ENCODE data around the gene ZNF222.

Gene ZNF222

DNA sequence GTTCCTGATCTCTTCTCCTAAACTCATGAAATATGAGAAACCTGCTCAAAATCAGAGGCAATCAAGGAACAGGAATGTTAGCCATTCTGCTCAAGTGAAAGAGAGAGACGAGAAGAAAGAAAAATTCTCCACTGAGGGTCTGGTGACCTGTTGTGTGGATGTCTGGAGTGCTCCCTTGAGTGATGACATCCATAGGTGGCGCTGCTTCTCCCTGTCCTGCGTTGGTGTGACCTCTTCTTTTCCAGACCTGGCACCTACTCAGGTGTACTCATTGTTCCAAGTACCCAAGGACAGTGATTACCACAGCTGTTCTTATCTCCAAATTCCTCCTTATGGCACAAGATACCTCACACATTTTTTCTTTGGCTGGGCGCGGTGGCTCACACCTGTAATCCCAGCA, 30.7 kb downstream of the ZNF222 start:
- DNase-seq = no peak

DNA sequence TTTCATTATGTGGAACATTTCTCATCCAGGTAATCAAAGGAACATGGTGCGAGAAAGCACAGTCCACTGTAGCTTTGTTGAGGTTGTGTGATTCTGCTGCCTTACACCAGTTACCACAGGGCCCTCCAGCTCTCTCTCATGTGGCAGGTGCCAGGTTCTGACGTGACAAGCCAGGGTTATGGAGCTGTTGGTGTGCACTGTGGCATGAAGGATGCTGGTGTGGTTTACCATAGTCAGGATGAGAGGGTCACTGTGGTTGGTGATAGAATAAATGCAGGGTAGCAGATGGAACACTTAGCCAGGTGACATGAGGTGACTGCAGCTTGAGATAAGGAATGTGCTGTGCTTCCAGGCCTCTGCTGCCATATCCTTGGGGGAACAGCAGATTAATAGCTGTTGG, 34.0 kb downstream of the ZNF222 start:
- no peak for DNase-seq

DNA sequence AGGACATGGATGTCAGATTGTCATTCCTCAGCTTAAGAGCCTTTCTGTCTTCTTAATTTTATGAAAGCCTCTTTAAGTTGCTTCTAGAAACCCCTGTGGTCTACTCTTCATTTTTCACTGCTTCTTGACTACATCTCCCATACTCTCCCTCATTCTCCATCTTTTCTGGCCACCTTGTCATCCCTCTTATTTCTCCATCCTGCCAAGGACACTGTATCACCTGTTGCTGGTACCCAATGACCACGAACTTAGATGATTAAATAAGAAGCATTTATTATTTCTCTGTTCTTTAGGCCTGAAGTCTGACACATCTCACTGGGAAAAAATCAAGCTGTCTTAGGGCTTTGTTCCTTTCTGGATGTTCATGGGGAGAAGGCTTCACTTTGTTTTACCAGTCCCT, 35.9 kb downstream of the ZNF222 start:
- no peak for DNase-seq

DNA sequence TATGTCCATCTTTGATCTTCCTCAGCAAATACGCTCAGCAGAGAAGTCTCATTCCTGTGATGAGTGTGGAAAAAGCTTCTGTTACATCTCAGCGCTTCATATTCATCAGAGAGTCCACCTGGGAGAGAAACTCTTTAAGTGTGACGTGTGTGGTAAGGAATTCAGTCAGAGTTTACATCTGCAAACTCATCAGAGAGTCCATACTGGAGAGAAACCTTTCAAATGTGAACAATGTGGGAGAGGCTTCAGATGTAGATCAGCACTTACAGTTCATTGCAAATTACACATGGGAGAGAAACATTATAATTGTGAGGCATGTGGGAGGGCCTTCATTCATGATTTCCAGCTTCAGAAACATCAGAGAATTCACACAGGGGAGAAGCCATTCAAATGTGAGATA, 41.1 kb downstream of the ZNF222 start:
- no peak for DNase-seq

DNA sequence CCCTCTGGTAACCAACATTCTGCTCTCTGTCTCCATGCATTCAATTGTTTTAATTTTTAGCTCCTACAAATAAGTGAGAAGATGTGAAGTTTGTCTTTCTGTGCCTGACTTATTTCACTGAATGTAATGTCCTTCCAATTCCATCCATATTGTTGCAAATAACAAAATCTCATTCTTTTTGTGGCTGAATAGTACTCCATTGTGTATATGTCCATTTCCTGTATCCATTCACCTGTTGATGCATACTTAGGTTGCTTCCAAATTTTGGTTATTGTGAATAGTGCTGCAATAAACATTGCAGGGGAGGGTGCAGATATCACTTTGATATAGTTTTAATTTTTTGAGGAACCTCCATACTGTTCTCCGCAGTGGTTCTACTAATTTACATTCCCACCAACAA, 44.2 kb downstream of the ZNF222 start:
- DNase-seq = no peak

DNA sequence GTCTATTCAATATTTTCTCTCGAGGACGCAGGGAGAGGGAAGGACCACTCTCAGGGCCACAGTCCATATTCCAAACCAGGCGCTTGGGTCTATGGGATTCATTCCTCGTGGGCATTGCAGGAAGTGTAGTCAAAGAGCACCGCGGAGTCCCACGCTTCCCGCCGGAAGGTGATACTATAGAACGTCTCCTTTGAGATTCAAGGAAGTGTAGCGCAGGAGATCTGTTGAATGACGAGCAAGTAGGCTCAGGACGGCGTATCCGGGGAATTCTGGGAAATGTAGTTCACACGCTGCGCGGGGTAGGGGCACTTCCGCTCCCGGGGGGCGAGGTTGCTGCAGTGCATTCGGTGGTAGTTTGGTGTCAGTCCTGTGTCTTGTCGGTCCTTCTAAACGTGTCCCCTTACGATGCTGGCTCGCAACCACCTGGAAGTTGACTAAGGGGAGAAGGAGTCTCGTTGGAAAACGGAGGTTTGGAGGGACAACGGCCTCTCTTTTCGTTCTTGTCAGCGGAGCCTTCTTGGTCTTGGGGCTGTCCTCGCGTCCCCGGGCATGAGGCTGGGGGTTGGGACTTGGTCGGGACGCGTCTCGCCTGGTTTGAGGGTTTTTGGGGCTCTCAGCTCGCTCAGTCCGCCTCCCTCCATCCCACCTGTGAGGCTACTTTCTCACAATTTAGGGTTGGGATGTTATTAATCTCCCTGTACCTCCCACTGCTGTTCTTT, 46.8 kb downstream of the ZNF222 start, which contains the start of gene ZNF284:
TSS of gene ZNF284 (plus strand) at position 336 of the 719 bp plus-strand sequence. CDS start 4,231 bp downstream, outside the sequence.
- DNase-seq = peak; percentile 90 to 91

DNA sequence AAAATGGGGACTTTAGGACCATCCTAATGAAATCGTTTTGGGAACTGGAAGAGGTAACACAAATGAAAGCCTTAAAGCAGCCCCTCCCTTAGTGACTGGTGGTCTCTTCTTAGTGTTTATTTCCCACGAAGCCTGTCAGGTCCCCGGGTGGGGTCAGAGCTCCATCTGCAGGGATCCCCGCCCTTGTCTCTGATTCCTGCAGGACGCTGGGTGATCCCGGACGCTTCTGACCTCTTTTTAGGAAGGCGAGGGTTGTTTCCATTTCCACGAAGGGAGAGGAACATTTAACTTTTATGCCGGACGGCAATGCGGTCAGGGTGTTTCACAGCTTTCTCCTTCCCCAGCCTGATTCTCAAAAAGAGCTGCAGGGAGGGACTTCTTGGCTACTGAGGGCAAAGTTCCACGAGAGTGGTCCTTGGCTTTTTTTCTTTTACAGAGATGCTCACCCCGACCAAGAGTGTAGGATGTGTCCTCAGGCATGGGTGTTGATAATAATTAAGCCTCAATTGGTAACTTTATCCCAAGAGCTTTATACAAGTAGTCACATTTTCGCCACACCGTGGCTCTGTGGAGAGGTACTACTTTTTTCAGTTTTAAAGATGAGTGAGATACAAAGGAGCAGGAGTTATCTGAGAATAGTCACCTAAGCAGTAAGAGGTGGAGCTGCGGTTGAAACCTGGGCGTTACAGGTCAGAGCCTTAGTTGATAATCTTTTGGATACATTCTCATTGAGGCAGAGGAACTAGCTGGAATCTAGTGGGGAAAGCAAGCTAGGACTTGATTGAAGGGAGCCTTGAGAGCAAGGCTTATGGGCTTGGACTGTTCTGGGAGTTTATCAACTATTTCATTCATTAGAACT, 47.6 kb downstream of the ZNF222 start:
- peak in 1 of 2 experiments; percentile 16 for DNase-seq

DNA sequence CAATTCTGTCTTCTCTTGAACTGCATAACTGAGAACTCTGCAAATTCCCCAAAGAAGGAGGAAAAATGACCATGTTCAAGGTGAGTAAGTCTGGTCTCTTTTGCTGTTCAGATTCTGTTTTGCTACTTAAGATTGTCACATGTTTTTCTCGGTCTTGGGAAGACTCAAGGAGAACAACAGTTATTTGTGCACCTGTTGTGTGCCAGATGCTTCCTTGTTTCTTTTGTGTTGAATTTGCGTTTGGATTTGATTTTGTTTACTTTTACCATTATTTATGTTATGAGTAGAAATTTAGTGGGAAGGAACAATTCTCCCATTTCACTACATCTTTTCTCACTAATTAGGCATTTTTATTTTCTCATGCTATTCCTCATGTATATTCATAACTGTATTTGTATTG, 51.1 kb downstream of the ZNF222 start:
- no peak for DNase-seq
